ENCODE results near the gene SLC35B4.
A peak's percentile ranks its signal among the peaks of the same experiment; 100 is the strongest.

SLC35B4 gene

DNA sequence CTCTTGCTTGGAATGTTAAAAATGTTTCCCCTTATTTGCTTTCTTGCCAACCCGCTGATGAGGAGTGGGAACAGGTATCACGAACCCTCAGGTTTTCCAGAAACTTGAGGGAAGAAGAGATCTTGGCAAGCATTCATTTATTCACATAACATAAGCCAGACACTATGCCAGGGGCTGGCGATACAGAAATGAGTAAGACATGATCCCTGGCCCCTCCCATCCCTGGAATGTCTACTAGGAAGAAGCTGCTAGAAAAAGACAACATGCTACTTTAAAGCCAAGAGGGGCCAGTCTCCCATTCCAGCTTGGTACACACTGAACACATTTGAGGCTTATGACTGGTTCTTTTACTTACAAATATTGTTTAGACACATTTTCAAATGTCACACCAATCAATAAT lies 26.4 kb downstream of the SLC35B4 start:
- DNase-seq (ENCODE audit: low spot score), result no peak

GRCh38 chr7:134289841-134290240 lies 26.9 kb downstream of the SLC35B4 start:
- no peak for DNase-seq (ENCODE audit: low spot score)

- DNase-seq (ENCODE audit: low spot score), result peak; percentile 21
Observed at GRCh38 chr7:134289423-134289822, 27.3 kb downstream of the SLC35B4 start.

DNA sequence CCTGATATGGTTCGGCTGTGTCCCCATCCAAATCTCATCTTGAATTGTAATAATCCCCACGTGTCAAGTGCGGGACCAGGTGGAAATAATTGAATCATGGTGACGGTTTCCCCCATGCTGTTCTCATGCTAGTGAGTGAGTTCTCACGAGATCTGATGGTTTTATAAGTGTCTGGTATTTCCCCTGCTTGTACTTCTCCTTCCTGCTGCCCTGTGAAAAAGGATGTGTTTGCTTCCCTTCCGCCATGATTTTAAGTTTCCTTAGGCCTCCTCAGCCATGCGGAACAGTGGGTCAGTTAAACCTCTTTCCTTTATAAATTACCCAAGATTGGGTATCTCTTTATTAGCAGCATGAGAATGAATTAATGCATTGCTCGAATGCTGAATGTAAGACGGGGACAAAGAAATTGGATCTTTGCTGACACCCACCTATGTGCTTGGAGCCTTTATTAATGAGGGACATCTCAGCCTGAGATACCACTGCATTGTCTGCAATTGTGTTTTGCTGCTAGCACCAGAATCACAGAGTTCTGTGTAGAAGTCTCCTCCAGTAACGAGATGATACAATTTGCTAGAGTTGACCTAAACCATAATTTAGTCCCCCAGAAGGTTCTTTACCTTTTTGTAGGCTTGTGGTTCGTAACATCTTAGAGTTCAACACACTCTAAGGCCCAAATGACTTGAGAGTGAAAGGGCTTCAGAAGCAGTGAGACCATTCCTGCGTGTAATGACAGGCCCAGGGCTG lies 28.6 kb downstream of the SLC35B4 start:
- no peak for DNase-seq (ENCODE audit: low spot score)

GRCh38 chr7:134284952-134285351 lies 31.8 kb downstream of the SLC35B4 start:
- DNase-seq (ENCODE audit: low spot score), result no peak

DNA sequence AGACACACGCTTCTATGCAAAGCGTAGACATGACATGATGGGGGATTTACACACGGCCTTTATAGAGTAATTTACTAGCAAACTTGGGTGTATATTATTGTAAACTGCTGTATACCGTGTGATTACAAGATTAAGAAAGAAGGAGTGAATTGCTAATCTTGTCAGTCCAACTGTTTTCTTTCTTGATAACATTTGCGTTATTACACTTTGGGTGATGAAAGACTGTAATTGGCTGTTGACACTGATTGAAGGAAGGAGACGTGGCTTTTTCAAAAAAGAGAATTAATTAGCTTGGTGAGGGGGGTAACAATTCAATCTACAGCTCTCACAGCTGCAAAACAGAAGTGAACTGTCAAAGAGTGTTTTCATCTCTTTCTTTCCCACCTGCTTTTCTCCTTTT lies 32.7 kb downstream of the SLC35B4 start:
- no peak for DNase-seq (ENCODE audit: low spot score)

DNA sequence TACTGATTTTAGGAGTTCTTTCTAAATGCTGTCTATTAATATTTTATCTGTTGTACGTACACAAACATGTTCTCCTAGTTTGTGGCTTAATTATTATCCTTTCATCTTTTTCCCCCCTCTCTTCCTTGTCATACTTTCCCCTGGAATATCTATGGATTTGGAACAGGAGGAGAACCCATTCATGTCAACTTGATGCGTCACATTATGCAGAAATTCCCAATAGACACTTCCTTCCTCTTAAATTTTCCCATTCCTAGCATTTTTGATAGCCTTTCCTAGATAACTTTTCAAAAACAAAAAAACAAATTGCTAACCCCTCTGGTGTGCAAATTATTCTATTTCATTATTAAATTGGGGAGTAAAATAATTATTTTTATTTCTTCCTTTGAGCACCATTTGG lies 36.2 kb downstream of the SLC35B4 start:
- DNase-seq (ENCODE audit: low spot score), result no peak

- DNase-seq (ENCODE audit: low spot score), result no peak
Observed at GRCh38 chr7:134279898-134280297, 36.8 kb downstream of the SLC35B4 start.

DNA sequence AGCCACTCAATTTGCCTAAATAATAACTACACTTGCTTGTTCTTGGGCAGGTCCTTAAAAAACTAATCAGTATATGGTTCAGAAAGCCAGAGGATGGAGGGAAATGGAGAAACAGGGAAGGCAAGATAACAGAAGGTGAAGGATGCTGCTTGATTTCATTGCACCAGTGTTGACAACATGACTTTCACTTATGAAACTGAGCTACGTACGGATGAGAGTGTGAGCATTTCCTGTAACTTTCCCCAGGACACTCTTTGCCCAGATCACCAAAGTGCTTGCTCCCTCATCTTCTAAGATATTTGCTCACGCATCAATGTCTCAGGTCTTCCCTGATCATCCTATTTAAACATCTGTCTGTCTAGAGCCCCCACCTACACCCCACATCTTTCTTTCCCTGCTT lies 37.4 kb downstream of the SLC35B4 start:
- DNase-seq (ENCODE audit: low spot score), result no peak

DNA sequence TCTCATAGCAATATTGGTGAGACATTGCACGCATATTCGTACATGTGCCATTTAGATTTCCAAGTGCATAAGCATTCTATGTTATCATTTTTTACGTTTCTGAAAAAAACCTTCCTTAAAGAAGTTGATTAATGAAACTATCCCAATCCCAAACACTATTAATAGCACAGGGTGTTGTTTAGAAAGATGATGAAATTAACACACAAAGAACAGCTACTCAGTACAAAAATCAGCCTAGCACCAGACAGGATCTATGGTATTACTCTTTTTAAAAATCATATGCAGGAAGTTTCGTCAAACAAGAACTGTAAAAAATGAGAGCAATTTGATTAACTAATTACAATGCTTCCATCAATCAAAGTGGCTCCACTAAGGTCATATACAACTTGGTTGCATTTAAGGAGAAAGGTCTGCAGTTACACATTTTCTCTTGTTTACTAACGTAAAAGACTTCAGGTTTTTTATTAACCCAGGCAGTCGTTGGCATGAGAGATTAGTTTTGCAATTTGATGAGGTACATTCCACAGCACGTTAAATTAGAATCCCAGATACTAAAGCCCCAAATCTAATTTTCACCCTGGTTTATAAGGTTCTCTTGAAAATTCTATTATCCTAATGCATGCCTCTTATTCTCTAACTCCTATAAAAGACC lies 38.1 kb downstream of the SLC35B4 start:
- DNase-seq (ENCODE audit: low spot score), result no peak

DNA sequence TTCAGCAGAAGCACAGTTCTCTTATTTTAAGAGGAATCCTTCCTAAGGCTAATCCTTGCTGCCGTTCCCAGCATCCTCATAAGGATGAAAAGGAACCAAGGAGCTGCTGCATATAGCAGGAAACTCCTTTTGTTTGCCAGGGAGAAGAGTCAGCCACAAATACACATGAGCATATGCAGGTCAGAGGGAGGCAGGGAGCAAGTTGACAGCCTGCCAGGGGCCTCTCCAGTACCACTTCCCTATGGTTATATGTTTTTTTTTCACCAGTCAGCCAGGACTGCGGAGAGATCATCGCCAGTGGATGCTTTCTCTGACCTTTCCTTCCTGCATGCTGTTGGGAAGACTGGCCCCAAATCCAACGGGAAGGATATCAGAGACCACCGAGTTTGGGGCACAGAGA lies 39.8 kb downstream of the SLC35B4 start:
- no peak for DNase-seq (ENCODE audit: low spot score)

DNA sequence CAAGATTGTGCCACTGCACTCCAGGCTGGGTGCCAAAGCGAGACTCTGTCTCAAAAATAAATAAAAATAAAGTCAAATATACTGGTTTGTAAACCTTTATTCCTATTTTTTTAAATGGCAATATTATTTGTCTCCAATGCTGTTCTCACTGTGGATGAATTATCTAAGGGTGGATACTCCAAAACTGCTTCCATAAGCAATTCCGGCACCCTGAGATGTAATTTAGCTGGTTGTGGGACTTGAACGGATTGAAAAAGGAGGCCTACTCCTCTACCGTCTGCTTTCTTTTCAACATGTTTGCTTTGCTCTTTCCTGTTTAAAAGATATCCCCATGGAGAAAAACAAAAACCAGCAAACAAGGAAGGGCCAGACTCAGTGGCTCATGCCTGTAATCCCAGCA lies 54.4 kb downstream of the SLC35B4 start:
- no peak for DNase-seq (ENCODE audit: low spot score)

DNA sequence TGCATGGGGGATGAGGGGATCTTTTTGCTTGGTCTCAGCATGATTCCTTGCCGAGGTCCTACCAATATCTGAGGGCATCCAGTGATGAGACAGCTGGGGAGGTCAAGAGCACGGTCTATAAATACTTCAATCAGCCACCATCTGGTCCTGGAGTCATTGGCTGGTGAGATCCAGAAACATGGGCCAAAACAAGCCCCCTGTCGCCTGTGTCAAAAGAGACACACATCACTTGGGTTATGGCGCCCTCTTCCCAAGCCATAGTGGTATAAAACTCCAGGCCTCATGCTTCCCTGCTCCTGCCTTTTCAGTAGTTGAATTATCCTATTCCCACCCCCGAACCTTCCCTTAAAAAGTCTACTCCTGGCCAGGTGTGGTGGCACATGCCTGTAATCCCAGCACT lies 60.9 kb downstream of the SLC35B4 start:
- DNase-seq (ENCODE audit: low spot score), result no peak

DNA sequence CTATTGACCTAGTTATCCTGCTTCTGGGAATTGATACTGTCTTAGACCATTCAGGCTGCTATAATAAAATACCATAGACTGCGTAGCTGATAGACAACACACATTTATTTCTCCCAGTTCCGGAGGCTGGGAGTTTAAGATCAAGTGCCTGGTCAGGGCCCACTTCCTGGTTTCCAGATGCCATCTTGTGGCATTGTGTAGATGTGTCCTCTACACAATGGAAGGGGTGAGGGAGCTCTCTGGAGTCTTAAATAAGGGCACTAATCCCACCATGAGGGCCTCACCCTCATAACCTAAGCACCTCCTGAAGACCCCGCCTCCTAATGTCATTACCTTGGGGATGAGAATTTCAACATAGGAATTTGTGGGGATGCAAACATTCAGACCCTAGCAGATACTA lies 62.4 kb downstream of the SLC35B4 start:
- no peak for DNase-seq (ENCODE audit: low spot score)

- no peak for DNase-seq (ENCODE audit: low spot score)
Observed at GRCh38 chr7:134248196-134248595, 68.5 kb downstream of the SLC35B4 start.

GRCh38 chr7:134246761-134247160 lies 70.0 kb downstream of the SLC35B4 start:
- DNase-seq (ENCODE audit: low spot score), result no peak

DNA sequence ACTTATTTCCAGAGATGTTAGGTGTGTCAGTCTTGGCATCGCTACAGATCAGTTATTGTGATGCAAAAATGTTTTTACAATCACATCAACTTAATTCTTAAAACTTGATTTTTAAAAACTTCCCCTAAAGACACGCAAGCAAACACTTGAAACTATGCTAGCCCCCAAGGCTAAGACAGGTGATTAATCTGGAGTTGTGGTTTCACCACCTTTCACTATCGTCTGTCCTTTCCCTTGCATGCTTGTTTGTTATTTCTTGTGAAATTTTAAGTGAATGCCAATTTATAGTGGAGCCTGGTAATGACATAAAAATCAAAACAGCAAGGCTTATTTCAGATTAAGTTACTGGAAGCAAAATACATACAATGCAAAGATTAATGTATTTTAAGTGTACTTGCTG lies 70.4 kb downstream of the SLC35B4 start:
- no peak for DNase-seq (ENCODE audit: low spot score)

- no peak for DNase-seq (ENCODE audit: low spot score)
Observed at GRCh38 chr7:134245253-134245652, 71.5 kb downstream of the SLC35B4 start.
